Measurements from ENCODE around the gene CARD19.
A peak's percentile ranks its signal among the peaks of the same experiment; 100 is the strongest.

- no peak for TF ChIP-seq EP300 (IDR thresholded peaks at IDR 0.05)
- TF ChIP-seq, protein P1, sequence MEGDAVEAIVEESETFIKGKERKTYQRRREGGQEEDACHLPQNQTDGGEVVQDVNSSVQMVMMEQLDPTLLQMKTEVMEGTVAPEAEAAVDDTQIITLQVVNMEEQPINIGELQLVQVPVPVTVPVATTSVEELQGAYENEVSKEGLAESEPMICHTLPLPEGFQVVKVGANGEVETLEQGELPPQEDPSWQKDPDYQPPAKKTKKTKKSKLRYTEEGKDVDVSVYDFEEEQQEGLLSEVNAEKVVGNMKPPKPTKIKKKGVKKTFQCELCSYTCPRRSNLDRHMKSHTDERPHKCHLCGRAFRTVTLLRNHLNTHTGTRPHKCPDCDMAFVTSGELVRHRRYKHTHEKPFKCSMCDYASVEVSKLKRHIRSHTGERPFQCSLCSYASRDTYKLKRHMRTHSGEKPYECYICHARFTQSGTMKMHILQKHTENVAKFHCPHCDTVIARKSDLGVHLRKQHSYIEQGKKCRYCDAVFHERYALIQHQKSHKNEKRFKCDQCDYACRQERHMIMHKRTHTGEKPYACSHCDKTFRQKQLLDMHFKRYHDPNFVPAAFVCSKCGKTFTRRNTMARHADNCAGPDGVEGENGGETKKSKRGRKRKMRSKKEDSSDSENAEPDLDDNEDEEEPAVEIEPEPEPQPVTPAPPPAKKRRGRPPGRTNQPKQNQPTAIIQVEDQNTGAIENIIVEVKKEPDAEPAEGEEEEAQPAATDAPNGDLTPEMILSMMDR (IDR thresholded peaks at IDR 0.05), result peak in 2 of 3 donors; percentile 63 to 64
- no peak for TF ChIP-seq POLR2A (IDR thresholded peaks at IDR 0.05)
Measured at GRCh38 chr9:93119953-93120845, 24.2 kb downstream of the CARD19 start.

Data from ovary (tissue), 3 donors.